AG04450 (cell line): ENCODE results near the gene BIN1. TPM values are rescaled to one million over a fixed set of nuclear protein-coding genes. Genes with fewer than 3 reads are reported as not detected.
"Not testable (repeated sequence)": the region's sequence is repeated elsewhere in the genome, so short reads cannot be mapped to it uniquely, and the experiment has no call there.

Source experiments
- CTCF ChIA-PET: fragments of 300-600, 350-600 bp; formaldehyde crosslinking; extraction: SDS; loops from one replicate; lab custom pipeline; 2022; ENCODE audit warnings: antibody characterized with exemption, inconsistent platforms; lab: Charles Lee
- POLR2A ChIA-PET: fragments of 350-600 bp; formaldehyde crosslinking; extraction: SDS; loops from one replicate; lab custom pipeline; 2021; ENCODE audit warnings: antibody characterized with exemption, inconsistent platforms; lab: Yijun Ruan, JAX
- DNase-seq: peaks from one replicate; pipeline ENCODE4 v3.0.0-alpha.2; 2011; ENCODE audit warnings: low read depth, low spot score
- H3K27ac ChIP-seq: one replicate; pipeline ENCODE4 v1.5.1; 2012; ENCODE audit warnings: low read depth, low read length, control low read depth
- H3K27me3 ChIP-seq: one replicate; pipeline ENCODE4 v1.6.0; 2012; ENCODE audit warnings: low read length; ENCODE audit not compliant: control insufficient read depth, insufficient read depth
- H3K4me3 ChIP-seq: 2 replicates; pipeline ENCODE4 v1.5.1; 2011; ENCODE audit warnings: mild to moderate bottlenecking, low read depth, low read length, control low read depth
- H3K9me3 ChIP-seq: 2 replicates; pipeline ENCODE4 v1.5.1; 2012; ENCODE audit warnings: low read length; ENCODE audit not compliant: control insufficient read depth, insufficient read depth
- polyA plus RNA-seq: library from polyadenylated mRNA; depleted of rRNA; stranded (reverse); fragments of >200 nt; gene quantifications from 2 replicates; pipeline ENCODE4 v1.2.3, GENCODE V29; 2011
- TF ChIP-seq, protein P1 (sequence below): IDR thresholded peaks from 2 replicates; pipeline ENCODE4 v1.5.1; 2011; ENCODE audit warnings: low read depth, low read length, control low read depth, inconsistent platforms

Gene BIN1
- polyA plus RNA-seq, 1 experiment, result 32.4 TPM

DNA sequence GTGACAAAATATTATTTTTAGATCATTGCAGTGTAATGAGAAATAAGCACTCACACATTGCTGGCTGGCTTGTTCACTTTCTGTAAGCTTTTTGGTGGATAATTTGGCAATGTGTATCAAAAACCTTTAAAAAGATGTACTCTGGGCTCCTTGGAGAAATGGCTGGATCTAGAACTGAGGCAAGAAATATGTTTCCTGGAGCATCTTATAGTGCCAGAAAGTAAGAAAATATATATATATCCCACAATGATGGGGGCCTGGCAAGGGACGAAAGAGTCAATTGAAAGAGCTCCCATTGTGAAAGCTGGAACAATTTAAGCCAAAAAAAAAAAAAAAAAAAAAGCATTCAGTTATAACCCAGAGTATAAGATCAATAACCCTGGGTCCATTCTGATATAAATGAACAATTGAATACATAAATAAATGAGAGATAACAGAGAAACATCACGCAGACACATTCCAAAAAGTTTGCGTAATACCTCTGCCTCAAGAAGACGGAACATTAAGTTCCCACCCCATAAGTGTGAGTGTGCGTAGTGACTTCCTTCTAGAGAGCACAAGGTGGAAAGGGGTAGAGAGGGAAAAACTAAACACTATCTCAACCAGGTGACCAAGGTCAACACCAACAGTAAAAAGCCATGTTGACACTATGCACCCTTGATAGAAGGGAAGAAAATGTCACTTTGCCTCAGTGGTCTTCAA lies 77.5 kb downstream of the BIN1 start:
- TF ChIP-seq, protein P1, sequence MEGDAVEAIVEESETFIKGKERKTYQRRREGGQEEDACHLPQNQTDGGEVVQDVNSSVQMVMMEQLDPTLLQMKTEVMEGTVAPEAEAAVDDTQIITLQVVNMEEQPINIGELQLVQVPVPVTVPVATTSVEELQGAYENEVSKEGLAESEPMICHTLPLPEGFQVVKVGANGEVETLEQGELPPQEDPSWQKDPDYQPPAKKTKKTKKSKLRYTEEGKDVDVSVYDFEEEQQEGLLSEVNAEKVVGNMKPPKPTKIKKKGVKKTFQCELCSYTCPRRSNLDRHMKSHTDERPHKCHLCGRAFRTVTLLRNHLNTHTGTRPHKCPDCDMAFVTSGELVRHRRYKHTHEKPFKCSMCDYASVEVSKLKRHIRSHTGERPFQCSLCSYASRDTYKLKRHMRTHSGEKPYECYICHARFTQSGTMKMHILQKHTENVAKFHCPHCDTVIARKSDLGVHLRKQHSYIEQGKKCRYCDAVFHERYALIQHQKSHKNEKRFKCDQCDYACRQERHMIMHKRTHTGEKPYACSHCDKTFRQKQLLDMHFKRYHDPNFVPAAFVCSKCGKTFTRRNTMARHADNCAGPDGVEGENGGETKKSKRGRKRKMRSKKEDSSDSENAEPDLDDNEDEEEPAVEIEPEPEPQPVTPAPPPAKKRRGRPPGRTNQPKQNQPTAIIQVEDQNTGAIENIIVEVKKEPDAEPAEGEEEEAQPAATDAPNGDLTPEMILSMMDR, result no peak
- ChIA-PET POLR2A (no interaction called here), CTCF (interaction anchor here (1.0 kb wide), 1 partner anchor 146 kb away, joined by 3 read pairs; no protein-coding TSS in a partner anchor)
- no peak overlapping the region for H3K27ac ChIP-seq
- H3K27me3 ChIP-seq, result no peaks in the 10 kb centered on the region
- H3K4me3 ChIP-seq, result no peak overlapping the region
- no peaks in the 10 kb centered on the region; the same call in 1 of the 2 replicates for H3K9me3 ChIP-seq
- DNase-seq, result no peak

DNA sequence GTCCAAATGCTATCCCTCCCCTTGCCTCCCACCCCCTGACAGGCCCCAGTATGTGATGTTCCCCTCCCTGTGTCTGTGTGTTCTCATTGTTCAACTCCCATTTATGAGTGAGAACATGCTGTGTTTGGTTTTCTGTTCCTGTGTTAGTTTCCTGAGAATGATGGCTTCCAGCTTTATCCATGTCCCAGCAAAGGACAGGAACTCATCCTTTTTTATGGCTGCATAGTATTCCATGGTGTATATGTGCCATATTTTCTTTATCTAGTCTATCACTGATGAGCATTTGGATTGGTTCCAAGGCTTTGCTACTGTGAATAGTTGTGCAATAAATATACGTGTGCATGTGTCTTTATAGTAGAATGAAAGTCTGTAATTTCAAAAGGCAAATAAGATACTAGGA lies 78.2 kb downstream of the BIN1 start:
- H3K27me3 ChIP-seq, DNase-seq, H3K27ac ChIP-seq, H3K9me3 ChIP-seq, POLR2A ChIA-PET, H3K4me3 ChIP-seq: not testable (repeated sequence)
- CTCF ChIA-PET, result interaction anchor here (1.0 kb wide), 1 partner anchor 147 kb away, joined by 3 read pairs; no protein-coding TSS in a partner anchor

DNA sequence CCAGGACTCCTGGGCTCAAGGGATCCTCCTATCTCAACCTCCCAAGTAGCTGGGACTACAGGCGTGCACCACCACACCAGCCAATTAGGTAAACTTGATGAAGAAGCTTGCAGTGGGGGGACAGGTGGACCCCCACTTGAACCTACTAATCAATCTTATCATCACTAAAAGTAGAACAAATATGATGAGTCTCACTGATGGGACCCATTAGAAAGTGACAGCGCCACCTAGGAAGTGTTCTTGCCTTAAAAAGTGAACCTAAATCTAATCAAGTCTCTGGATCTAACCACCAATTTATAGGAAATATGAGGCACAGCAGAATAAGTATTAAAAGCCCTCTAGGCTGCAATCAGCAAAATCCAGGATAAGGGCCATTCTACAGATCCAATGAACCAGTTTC lies 79.2 kb downstream of the BIN1 start:
- ChIA-PET POLR2A (no interaction called here), CTCF (interaction anchor here (1.7 kb wide), 1 partner anchor 14 kb away, joined by 5 read pairs; no protein-coding TSS in a partner anchor)
- Histone ChIP-seq H3K9me3 (no peaks in the 10 kb centered on the region; the same call in 1 of the 2 replicates), H3K27me3 (no peaks in the 10 kb centered on the region), H3K4me3 (no peak overlapping the region), H3K27ac (no peak overlapping the region)
- TF ChIP-seq, protein P1, result no peak
- DNase-seq, result no peak

DNA sequence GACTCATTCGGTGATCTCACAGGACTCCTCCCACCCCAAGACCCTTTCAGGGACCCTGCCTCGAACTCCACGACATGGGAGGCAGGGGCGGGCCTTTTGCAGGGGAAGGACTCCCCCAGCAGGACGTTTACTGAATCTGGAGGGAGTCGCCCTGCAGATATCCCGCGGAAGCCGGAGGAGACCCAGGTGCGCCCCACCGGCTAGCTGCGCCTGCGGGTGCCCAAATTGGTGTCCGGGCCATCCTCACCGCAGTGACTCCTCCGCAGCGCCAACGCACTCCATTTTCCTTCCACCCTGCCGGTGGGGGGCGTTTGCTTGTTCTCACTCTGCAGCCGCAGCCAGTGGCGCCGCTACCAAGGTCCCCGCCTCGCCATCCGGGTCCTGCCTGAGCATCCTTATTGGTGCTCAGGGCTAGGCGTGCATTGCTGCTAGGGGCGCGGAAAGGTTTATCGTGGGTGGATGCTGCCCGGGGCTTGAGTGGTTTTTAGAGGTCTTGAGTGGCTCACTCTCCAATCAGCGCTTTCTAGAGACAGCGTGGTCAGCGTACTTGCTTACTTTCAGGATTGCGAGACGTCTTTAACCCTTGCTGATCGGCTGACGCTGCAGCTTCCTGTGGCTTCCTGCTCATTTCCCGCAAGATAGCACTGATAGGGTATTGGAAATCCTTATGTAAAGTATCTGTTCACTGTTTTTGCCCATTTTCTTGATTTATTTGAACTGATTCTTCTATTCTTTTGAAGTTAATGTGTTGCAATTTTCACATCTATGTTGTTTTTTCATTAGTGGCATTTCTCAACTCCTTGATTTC lies 81.4 kb downstream of the BIN1 start:
- POLR2A ChIA-PET, result no interaction called here
- Histone ChIP-seq H3K9me3 (no peaks in the 10 kb centered on the region; the same call in 1 of the 2 replicates), H3K4me3 (peak overlapping the region; percentile 67), H3K27me3 (no peaks in the 10 kb centered on the region), H3K27ac (peak overlapping the region; percentile 11)
- TF ChIP-seq, protein P1, result peak; percentile 53
- peak; percentile 82 for DNase-seq
- CTCF ChIA-PET, result no interaction called here

DNA sequence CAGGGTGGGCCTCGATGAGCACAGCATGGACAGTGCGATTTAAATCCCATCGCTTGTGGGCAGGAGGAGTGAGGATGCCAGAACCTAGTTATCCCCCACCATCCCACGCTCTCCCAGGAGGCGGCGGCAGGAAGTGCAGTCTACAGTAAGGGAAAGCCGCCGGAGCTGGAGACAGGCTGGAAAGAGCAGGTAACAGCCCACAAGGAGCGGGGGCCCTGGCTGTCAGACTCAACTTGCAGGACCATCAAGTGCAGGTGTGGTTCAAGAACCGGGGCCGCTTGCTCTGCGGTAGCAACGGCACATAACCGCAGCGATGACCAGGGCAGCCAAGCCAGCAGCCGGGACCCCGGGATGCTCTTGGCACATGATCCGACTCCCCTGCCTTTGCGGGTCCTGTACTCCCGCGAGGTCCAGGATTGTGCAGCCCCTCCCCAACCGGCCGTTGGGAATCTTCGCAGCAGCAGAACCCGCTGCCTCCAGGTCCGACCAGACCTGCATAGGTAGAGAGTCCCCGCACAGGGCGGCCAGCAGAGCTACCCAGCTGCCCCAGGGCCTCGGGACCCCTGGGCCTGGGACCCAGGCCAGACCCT lies 82.1 kb downstream of the BIN1 start:
- Histone ChIP-seq H3K9me3 (no peaks in the 10 kb centered on the region; the same call in 1 of the 2 replicates), H3K4me3 (peak overlapping the region; percentile 67), H3K27ac (peak overlapping the region; percentile 11), H3K27me3 (no peaks in the 10 kb centered on the region)
- ChIA-PET POLR2A (no interaction called here), CTCF (no interaction called here)
- DNase-seq, result no peak
- TF ChIP-seq, protein P1, result peak; percentile 41
